Endothelial cell of umbilical vein (primary cell): ENCODE results near the gene TUBG2.

Experiments
- POLR2A ChIP-seq: IDR thresholded peaks from 2 replicates; pipeline ENCODE4 v1.6.1; 2012; ENCODE audit warnings: low read depth, mild to moderate bottlenecking, control low read depth, low read length
- POLR2AphosphoS5 ChIP-seq: IDR thresholded peaks from 2 replicates; pipeline ENCODE4 v1.6.1; 2012; ENCODE audit warnings: low read depth, mild to moderate bottlenecking, control low read depth, low read length, moderate library complexity; ENCODE audit not compliant: insufficient read depth
- TF ChIP-seq, protein P1 (sequence below), 2 donors: IDR thresholded peaks; 1 replicate in 1 of 2; 2 replicates in 1 of 2; pipeline ENCODE4 v1.5.1; 2011; ENCODE audit warnings: low read length in 2 of 2, mild to moderate bottlenecking in 2 of 2, moderate library complexity in 2 of 2, control low read depth in 1 of 2, inconsistent platforms in 1 of 2, low read depth in 1 of 2; ENCODE audit not compliant: insufficient read depth in 1 of 2; ENCODE audit errors: extremely low read depth in 1 of 2

DNA sequence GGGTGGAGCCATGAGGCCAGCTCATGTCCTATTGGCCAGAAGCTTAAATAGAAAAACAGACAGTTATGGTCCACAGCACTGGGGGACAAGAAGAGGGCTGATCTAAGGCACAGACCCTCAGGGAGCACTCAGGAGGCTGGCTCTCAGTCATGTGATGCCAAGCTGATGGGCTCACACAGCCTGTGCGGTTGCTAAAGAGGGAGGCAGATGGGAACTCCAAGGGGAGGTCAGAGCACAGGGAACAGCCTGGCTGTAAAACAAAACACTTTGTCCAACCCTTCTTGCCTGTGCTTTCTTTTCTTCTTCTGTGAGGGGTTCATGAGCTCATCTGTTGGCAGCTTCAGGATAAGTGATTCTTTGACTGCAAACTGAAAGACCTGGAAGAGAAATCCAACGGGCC, 50.5 kb downstream of the TUBG2 start:
- TF ChIP-seq, protein P1, sequence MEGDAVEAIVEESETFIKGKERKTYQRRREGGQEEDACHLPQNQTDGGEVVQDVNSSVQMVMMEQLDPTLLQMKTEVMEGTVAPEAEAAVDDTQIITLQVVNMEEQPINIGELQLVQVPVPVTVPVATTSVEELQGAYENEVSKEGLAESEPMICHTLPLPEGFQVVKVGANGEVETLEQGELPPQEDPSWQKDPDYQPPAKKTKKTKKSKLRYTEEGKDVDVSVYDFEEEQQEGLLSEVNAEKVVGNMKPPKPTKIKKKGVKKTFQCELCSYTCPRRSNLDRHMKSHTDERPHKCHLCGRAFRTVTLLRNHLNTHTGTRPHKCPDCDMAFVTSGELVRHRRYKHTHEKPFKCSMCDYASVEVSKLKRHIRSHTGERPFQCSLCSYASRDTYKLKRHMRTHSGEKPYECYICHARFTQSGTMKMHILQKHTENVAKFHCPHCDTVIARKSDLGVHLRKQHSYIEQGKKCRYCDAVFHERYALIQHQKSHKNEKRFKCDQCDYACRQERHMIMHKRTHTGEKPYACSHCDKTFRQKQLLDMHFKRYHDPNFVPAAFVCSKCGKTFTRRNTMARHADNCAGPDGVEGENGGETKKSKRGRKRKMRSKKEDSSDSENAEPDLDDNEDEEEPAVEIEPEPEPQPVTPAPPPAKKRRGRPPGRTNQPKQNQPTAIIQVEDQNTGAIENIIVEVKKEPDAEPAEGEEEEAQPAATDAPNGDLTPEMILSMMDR (IDR thresholded peaks at IDR 0.05; ENCODE audit: extremely low read depth in 1 of 2, insufficient read depth in 1 of 2, low read depth in 1 of 2, low read length in 2 of 2), result no peak
- TF ChIP-seq POLR2A, result no peak
- TF ChIP-seq POLR2AphosphoS5, result no peak
